Esophagus muscularis mucosa (tissue), 4 donors: Measurements from ENCODE around the gene ARL4C. TPM values are rescaled to one million over a fixed set of nuclear protein-coding genes. Genes with fewer than 3 reads are reported as not detected.

Experiments
- DNase-seq: peaks from one replicate; pipeline ENCODE4 v3.0.0-alpha.2; 2017; ENCODE audit errors: extremely low spot score
- H3K27ac ChIP-seq, 4 donors: fragments of 200-600 bp; sonication (generic); replicated peaks in 1 of 4; 1 replicate in 3 of 4; 2 replicates in 1 of 4; pipeline ENCODE4 v1.5.1; 2016 to 2019; ENCODE audit warnings: mild to moderate bottlenecking in 1 of 4
- H3K27me3 ChIP-seq, 4 donors: fragments of 200-600 bp; sonication (generic); one replicate each; pipeline versions ENCODE4 v1.5.1 to v1.6.0; 2016 to 2019
- H3K36me3 ChIP-seq, 4 donors: fragments of 200-600 bp; sonication (generic); one replicate each; pipeline ENCODE4 v1.5.1; 2016 to 2019
- H3K4me1 ChIP-seq, 4 donors: fragments of 200-600 bp; sonication (generic); one replicate each; pipeline ENCODE4 v1.5.1; 2016 to 2019
- H3K4me3 ChIP-seq, 4 donors: fragments of 200-600 bp; sonication (generic); 1 replicate in 2 of 4; 2 replicates in 2 of 4; pipeline ENCODE4 v1.5.1; 2016 to 2019; ENCODE audit warnings: mild to moderate bottlenecking in 4 of 4, moderate library complexity in 1 of 4
- H3K9me3 ChIP-seq, 4 donors: fragments of 200-600 bp; sonication (generic); 1 replicate in 3 of 4; 2 replicates in 1 of 4; pipeline ENCODE4 v1.5.1; 2016 to 2019
- CTCF ChIP-seq, 3 experiments: fragments of 200-600 bp in 2 of 3; fragments of 450-650 bp in 1 of 3; sonication (generic) in 2 of 3; IDR thresholded peaks; one replicate each; pipeline ENCODE4 v1.5.1; 2017 to 2019; ENCODE audit warnings: antibody characterized with exemption in 3 of 3, mild to moderate bottlenecking in 2 of 3, moderate library complexity in 1 of 3
- EP300 ChIP-seq: sonication (generic); formaldehyde crosslinking; IDR thresholded peaks from one replicate; pipeline ENCODE4 v1.6.1; 2017; ENCODE audit warnings: antibody characterized with exemption
- POLR2A ChIP-seq: fragments of 450-650 bp; IDR thresholded peaks from one replicate; pipeline ENCODE4 v1.6.1; 2017; ENCODE audit warnings: antibody characterized with exemption, moderate library complexity, mild to moderate bottlenecking, low read depth
- POLR2AphosphoS5 ChIP-seq, 2 donors: sonication (generic); formaldehyde crosslinking; IDR thresholded peaks; one replicate each; pipeline ENCODE4 v1.6.1; 2017; ENCODE audit warnings: antibody characterized with exemption in 2 of 2
- WGBS: methylation state at CpG from one replicate; pipeline ENCODE4 v1.1.5; 2018; 5-methylcytosine and 5-hydroxymethylcytosine counted together
- intact Hi-C: fragments of 100-400 bp; cut with DNase I; formaldehyde crosslinking; loops from one replicate; pipeline ENCODE4 v1.15.1; 2023
- total RNA-seq, 4 donors: library from RNA; depleted of rRNA; stranded (reverse); fragments of >200 nt; gene quantifications; one replicate each; pipeline versions ENCODE4 v1.1.0 to v1.2.1, GENCODE V29; 2016

The ARL4C gene
- total RNA-seq, 4 donors from 2014 or later = 3.6 to 16.4 (median 5.4) TPM

GRCh38 chr2:234493796-234494195 is 3.1 kb downstream of the ARL4C start:
- no peak for DNase-seq
- Histone ChIP-seq H3K27me3 (peaks cover 0 to 49% (median 4%) of the 10 kb centered on the region in 4 donors), H3K4me3 (peak overlapping the region in 3 of 4 donors; percentile 12 to 71 (median 70)), H3K9me3 (no peaks in the 10 kb centered on the region), H3K27ac (no peak overlapping the region), H3K36me3 (no peaks in the 10 kb centered on the region), H3K4me1 (peaks cover 15 to 24% (median 21%) of the 10 kb centered on the region in 4 donors)
- TF ChIP-seq EP300 = no peak
- TF ChIP-seq POLR2AphosphoS5 (IDR thresholded peaks at IDR 0.05) = no peak
- no peak for TF ChIP-seq POLR2A
- no peak for TF ChIP-seq CTCF (IDR thresholded peaks at IDR 0.05)
- 75% methylated on average over 4 of the region's 4 CpGs for WGBS
- intact Hi-C loops = no loop called here

GRCh38 chr2:234492717-234493485 is 4.0 kb downstream of the ARL4C start:
- no peaks in the 10 kb centered on the region for H3K36me3 ChIP-seq
- 85% methylated on average over 10 of the region's 10 CpGs for WGBS
- peaks cover 0 to 49% (median 4%) of the 10 kb centered on the region in 4 donors for H3K27me3 ChIP-seq
- intact Hi-C loops = no loop called here
- H3K4me1 ChIP-seq = peaks cover 15 to 24% (median 21%) of the 10 kb centered on the region in 4 donors
- no peak overlapping the region for H3K27ac ChIP-seq
- peak overlapping the region in 1 of 4 donors; percentile 70 for H3K4me3 ChIP-seq
- no peaks in the 10 kb centered on the region for H3K9me3 ChIP-seq
- TF ChIP-seq EP300 (no peak), CTCF (IDR thresholded peaks at IDR 0.05) (no peak), POLR2A (no peak), POLR2AphosphoS5 (IDR thresholded peaks at IDR 0.05) (no peak)
- DNase-seq = no peak

- 95% methylated on average over 5 of the region's 5 CpGs for WGBS
- DNase-seq = no peak
Observed at GRCh38 chr2:234491897-234492296, 5.0 kb downstream of the ARL4C start.

GRCh38 chr2:234491281-234491680 is 5.6 kb downstream of the ARL4C start:
- Histone ChIP-seq H3K4me1 (peaks cover 13 to 16% (median 15%) of the 10 kb centered on the region in 4 donors), H3K9me3 (no peaks in the 10 kb centered on the region), H3K27me3 (peaks cover 0 to 49% (median 4%) of the 10 kb centered on the region in 4 donors), H3K4me3 (no peak overlapping the region), H3K27ac (no peak overlapping the region), H3K36me3 (no peaks in the 10 kb centered on the region)
- WGBS = 87% methylated on average over 4 of the region's 4 CpGs
- TF ChIP-seq CTCF (IDR thresholded peaks at IDR 0.05) = no peak
- intact Hi-C loops = no loop called here
- DNase-seq = no peak

More at GRCh38 chr2:234491897-234492296, 5.0 kb downstream of the ARL4C start:
- no peaks in the 10 kb centered on the region for H3K36me3 ChIP-seq
- H3K4me3 ChIP-seq = no peak overlapping the region
- no peaks in the 10 kb centered on the region for H3K9me3 ChIP-seq
- H3K4me1 ChIP-seq = peaks cover 15 to 17% (median 16%) of the 10 kb centered on the region in 4 donors
- no peak for TF ChIP-seq CTCF (IDR thresholded peaks at IDR 0.05)
- no peak for TF ChIP-seq EP300
- no peak for TF ChIP-seq POLR2AphosphoS5 (IDR thresholded peaks at IDR 0.05)
- TF ChIP-seq POLR2A = no peak
- H3K27me3 ChIP-seq = peaks cover 0 to 49% (median 4%) of the 10 kb centered on the region in 4 donors
- intact Hi-C loops = no loop called here
- no peak overlapping the region for H3K27ac ChIP-seq
